Islet of Langerhans (tissue), 1 donor: Measurements from ENCODE around the gene PHC2.
"Not testable (repeated sequence)": the region's sequence is repeated elsewhere in the genome, so short reads cannot be mapped to it uniquely, and the experiment has no call there.

Source experiments
- FAIRE-seq: peaks from one replicate; lab custom pipeline; 2011; peaks lifted over from hg19 to GRCh38; lab: Jason Lieb, UNC

PHC2 gene

GRCh38 chr1:33310702-33311101 lies 120.2 kb downstream of the PHC2 start:
- no peak for FAIRE-seq

- FAIRE-seq, result not testable (repeated sequence)
Observed at GRCh38 chr1:33309351-33309750, 121.5 kb downstream of the PHC2 start.

GRCh38 chr1:33307494-33307864 lies 123.4 kb downstream of the PHC2 start:
- FAIRE-seq, result no peak

DNA sequence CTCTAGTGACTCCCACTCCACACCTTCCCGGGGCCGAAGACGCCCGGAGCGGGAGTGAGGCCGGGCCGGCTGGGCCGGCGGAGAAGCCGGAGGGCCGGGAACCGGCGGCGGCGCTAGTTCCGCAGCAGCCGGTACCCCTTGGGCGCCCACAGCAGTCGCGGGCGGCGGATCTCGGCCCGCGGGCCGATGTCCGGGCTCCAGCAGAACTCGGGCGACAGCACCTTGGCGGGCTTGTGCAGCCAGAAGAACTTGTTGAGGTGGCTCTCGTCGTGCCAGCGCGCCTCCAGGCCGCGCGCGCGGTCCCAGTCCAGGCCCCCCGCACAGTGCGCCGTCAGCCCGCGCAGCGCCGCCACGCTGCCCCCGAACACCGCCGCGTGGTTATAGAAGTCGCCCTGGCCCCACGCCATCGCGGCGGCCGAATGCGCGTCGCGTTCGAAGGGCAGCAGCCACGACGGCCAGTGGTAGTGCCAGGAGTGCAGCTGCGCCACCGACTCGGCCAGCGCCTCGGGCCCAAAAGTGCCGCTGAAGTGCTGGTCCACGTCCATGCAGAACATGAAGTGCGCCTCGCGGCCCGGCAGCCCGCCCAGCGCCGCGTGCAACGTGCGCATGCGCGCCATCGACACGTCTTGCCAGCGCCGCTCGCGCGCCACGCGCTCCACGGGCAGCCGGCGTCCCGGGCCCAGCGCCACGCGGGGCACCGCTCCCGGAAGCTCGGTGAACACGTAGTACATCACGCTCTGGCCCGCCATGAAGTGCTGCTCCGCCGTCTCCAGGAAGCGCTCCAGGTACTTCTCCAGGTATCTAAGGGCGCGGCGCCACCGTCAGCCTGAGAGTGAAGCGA lies 124.0 kb downstream of the PHC2 start:
- no peak for FAIRE-seq

DNA sequence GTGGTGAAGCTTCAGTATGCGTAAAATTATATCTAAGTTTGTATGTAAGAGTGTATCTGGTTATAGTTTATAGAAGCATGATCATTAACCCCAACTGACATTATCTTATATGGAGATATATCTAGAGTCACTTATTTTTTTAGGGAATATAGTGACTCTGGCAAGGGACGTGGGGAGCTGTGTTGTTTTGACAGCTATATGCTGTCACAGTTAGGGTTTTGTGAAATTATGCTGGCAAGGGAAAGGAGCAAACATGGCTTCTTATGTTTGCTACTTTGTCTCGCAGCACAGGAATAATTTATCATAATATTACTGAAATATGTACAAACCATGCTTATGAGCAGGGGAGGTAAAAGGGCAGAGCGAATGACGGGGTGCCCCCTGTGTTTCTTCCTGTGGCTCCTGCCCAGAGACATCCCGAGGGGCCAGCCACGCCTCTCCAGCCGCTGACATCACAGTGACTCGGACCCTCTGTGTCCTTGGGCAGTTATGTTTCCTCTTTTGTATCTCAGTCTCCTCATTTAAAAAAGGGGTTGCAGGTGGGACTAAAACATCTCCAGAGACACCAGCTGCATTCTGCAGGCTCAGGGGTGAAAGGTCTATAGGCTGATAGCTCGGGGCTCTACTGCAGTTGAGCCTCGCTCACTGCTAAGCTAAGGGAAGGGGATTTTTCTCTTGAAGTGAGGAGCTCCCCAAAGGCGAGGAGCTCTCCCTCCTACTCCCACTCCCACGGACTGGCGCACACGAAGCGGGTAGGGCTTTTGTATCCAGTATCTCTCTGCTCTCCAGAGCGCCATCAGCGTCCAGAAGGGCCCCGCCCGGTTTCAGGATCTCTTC lies 124.9 kb downstream of the PHC2 start:
- FAIRE-seq, result no peak

GRCh38 chr1:33305016-33305415 lies 125.9 kb downstream of the PHC2 start:
- FAIRE-seq, result no peak

DNA sequence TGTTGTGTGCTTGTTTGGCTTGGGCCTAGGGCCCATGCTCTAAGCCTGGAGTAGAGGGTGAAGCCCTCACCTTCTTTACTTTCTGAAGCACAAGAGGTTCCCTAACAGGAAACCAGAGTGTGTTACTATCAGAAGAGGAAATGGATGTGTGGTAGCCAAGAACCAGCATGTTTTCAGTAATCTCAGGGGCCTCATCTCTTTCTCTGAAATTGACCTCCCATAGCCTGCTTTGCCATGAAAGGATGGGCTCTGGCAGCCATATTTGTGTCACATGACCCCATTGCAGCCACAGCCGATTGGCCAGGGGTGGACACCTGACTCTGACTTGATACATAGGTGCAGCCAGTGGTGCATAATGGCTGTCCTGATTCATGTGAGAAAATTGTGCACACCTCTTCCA lies 128.6 kb downstream of the PHC2 start:
- FAIRE-seq, result no peak

GRCh38 chr1:33301273-33301984 lies 129.5 kb downstream of the PHC2 start:
- no peak for FAIRE-seq

DNA sequence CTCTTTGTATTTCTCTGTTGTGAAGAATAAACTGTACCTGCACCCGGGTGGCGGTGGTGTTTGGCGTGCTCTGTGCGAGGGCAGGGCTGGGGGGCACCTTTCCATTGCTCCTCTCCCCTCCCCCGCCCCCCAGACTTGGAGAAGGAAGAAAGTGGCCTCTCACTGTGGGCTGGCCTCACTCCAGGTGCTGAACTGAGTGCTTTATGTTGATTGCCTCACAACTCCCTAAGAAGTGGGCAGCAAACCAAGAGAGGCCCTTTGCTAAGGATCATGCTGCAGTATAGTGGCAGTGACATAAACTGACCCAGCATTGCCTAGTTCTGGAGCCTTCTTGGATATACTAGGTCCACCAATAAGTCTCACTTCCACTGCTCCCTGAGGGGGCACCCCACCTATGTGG lies 130.2 kb downstream of the PHC2 start:
- no peak for FAIRE-seq

GRCh38 chr1:33299461-33300155 lies 131.3 kb downstream of the PHC2 start:
- no peak for FAIRE-seq

DNA sequence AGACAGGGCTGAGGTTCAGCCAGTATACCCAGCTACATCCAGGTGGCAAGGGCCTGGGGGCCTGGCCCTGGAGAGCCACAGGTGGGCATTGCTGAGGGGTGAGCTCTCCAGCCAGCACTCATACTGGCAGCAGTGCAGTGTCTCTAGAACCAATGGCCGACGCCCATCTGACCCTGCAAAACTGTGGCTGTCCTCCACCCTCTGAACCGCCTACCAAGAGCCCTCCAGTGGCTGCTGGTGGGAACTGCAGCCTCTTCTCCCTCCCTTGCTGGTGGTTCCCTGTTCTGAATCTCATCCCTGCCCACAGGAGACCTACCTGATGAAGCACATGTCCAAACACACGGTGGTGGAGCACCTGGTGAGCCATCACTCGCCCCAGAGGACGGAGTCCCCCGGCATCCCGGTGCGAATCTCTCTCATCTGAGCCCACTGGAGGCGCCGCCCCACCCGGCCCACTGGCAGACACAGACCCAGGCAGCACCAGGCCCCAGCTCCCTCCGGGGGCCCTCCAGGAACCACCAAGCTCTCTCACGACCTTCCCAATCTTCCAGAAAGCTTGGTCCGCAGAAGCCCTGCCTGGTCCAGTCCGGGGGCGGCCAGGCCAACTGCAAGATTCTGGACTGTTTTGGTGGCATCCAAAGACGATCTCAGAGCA lies 132.1 kb downstream of the PHC2 start:
- no peak for FAIRE-seq

DNA sequence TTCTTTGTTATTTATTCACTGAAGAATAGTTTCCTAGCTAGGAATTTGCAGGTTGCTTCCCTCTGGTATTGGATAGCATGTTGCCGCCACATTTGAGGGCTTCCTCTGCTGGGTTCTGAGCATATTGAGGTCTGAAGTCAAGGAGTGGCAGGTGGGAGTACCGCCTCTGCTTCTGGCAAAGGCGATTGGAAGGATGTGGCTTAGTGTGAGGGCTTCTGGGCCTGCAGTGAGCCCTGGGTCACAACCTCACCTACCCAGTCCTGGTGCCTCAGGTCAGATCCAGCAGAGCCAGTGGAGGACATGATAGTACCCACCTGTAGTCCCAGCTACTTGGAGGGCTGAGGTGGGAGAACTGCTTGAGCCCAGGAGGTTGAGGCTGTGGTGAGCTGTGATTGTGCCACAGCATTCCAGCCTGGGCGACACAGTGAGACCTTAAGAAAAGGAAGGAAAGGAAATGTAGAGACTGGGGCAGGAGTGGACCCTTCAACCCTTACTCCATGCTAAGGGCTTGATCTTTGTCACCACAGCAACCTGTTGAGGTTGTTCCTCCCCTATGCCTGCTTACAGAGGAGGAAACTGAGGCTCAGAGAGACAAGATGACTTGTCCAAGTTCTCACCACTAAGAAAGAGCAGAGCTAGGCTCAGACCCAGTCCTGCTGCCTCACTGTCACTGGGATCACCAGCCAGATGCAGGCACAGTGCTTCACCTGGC lies 132.8 kb downstream of the PHC2 start:
- no peak for FAIRE-seq

DNA sequence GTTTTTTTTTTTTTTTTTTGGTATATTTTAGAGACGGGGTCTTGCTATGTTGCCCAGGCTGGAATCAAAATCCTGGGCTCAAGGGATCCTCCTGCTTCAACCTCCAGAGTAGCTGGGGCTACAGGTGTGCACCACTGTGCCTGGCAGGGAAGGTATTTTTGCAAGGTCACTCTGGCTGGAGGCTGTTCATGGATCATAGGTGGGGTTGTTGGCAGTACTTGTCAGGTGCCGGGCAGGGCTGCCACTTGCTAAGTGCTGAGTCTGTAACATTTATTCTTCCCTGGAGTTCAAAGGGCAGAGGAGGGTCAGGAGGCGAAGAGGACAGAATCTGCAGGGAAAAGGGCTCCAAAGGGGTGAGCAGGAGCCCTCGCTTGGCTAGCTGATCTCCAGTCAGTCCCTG lies 134.1 kb downstream of the PHC2 start:
- no peak for FAIRE-seq

DNA sequence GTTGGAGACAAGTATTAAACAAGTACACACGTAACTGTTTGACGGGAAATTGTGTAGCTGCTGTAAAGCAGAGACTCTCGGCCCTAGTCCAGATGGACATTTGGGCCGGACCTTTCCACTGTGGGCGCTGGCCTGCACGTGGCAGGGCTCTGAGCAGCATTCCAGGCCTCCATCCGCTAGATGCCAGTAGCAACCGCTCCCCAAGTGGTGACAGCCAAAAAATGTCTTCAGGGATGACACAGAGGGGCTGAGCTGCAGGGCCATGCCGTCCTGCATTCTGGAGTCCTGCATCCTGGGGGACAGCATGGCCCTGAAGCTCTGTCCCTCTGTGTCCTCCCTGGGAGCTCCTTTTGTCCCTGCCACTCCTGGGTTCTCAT lies 134.8 kb downstream of the PHC2 start:
- no peak for FAIRE-seq

GRCh38 chr1:33295450-33296081 lies 135.3 kb downstream of the PHC2 start:
- no peak for FAIRE-seq

- FAIRE-seq, result no peak
Observed at GRCh38 chr1:33295023-33295422, 135.9 kb downstream of the PHC2 start.

GRCh38 chr1:33294071-33295010 lies 136.6 kb downstream of the PHC2 start:
- FAIRE-seq, result no peak

GRCh38 chr1:33292726-33293340 lies 138.1 kb downstream of the PHC2 start:
- no peak for FAIRE-seq

GRCh38 chr1:33290615-33291014 lies 140.3 kb downstream of the PHC2 start:
- FAIRE-seq, result not testable (repeated sequence)
